GM21526 (cell line): Measurements from ENCODE around the gene OR13C3.
"Not testable (repeated sequence)": the region's sequence is repeated elsewhere in the genome, so short reads cannot be mapped to it uniquely, and the experiment has no call there.

Source experiments
- ATAC-seq: cut with Tn5 transposase; IDR thresholded peaks from one replicate; pipeline ENCODE4 v1.9.1; 2021; ENCODE audit warnings: moderate library complexity; ENCODE audit not compliant: unreplicated experiment, low FRiP score

OR13C3 gene

GRCh38 chr9:104536756-104537155 lies at the start of gene OR13C3:
OR13C3 (minus strand) TSS chr9:104536856; CDS start chr9:104536723, 133 bp downstream.
- no peak for ATAC-seq

GRCh38 chr9:104580562-104580961 lies 43.9 kb upstream of the OR13C3 start:
- no peak for ATAC-seq

GRCh38 chr9:104577263-104577662 lies 40.6 kb upstream of the OR13C3 start:
- no peak for ATAC-seq

GRCh38 chr9:104575456-104575855 lies 38.8 kb upstream of the OR13C3 start:
- no peak for ATAC-seq

- no peak for ATAC-seq
Observed at GRCh38 chr9:104572612-104573011, 36.0 kb upstream of the OR13C3 start.

- ATAC-seq: no peak
Observed at GRCh38 chr9:104568868-104569267, 32.2 kb upstream of the OR13C3 start, which contains the start of gene OR13C8. OR13C8 (plus strand) TSS chr9:104569168; CDS start chr9:104569168, 0 bp downstream.

- no peak for ATAC-seq
Observed at GRCh38 chr9:104564358-104564757, 27.7 kb upstream of the OR13C3 start.

GRCh38 chr9:104556830-104557634 lies 20.4 kb upstream of the OR13C3 start:
- no peak for ATAC-seq

GRCh38 chr9:104555521-104555920 lies 18.9 kb upstream of the OR13C3 start:
- ATAC-seq: no peak

- no peak for ATAC-seq
Observed at GRCh38 chr9:104553261-104553660, 16.6 kb upstream of the OR13C3 start.

GRCh38 chr9:104544644-104545043 lies 8.0 kb upstream of the OR13C3 start:
- no peak for ATAC-seq

GRCh38 chr9:104539275-104539674 lies 2.6 kb upstream of the OR13C3 start:
- no peak for ATAC-seq

GRCh38 chr9:104527109-104527508 lies 9.5 kb downstream of the OR13C3 start, which contains the start of gene OR13C4:
OR13C4 (minus strand) TSS chr9:104527209; CDS start chr9:104527209, 0 bp downstream.
- no peak for ATAC-seq

- ATAC-seq: not testable (repeated sequence)
Observed at GRCh38 chr9:104520241-104520640, 16.4 kb downstream of the OR13C3 start.

GRCh38 chr9:104514901-104515300 lies 21.8 kb downstream of the OR13C3 start:
- ATAC-seq: no peak

- ATAC-seq: no peak
Observed at GRCh38 chr9:104506565-104506964, 30.1 kb downstream of the OR13C3 start.

GRCh38 chr9:104503963-104504362 lies 32.7 kb downstream of the OR13C3 start, which contains the start of gene OR13F1:
OR13F1 (plus strand) TSS chr9:104504263; CDS start chr9:104504263, 0 bp downstream.
- no peak for ATAC-seq

GRCh38 chr9:104503440-104503839 lies 33.2 kb downstream of the OR13C3 start:
- no peak for ATAC-seq

GRCh38 chr9:104494808-104495207 lies 41.8 kb downstream of the OR13C3 start:
- no peak for ATAC-seq
